Measurements from ENCODE around the gene MFSD2B.
"Not testable (repeated sequence)": the region's sequence is repeated elsewhere in the genome, so short reads cannot be mapped to it uniquely, and the experiment has no call there.

Gene MFSD2B

GRCh38 chr2:24012521-24013188, 2.8 kb downstream of the MFSD2B start:
- DNase-seq (ENCODE audit: low read depth in 2 of 2) = no peak
- no peak for TF ChIP-seq CTCF (IDR thresholded peaks at IDR 0.05; ENCODE audit: low read depth, low read length)
- no peak overlapping the region for H3K4me3 ChIP-seq (replicated peaks in 1 of 2; ENCODE audit: low read depth in 2 of 2, low read length in 2 of 2)

- H3K4me3 ChIP-seq (replicated peaks in 1 of 2; ENCODE audit: low read depth in 2 of 2, low read length in 2 of 2) = not testable (repeated sequence)
- DNase-seq (ENCODE audit: low read depth in 2 of 2) = peak in 1 of 2 donors; percentile 61
Observed at GRCh38 chr2:24014902-24015301, 5.0 kb downstream of the MFSD2B start.

- TF ChIP-seq CTCF (IDR thresholded peaks at IDR 0.05; ENCODE audit: low read depth, low read length) = no peak
- peak; percentile 62 to 96 for DNase-seq (ENCODE audit: low read depth in 2 of 2)
- H3K4me3 ChIP-seq (replicated peaks in 1 of 2; ENCODE audit: low read depth in 2 of 2, low read length in 2 of 2) = no peak overlapping the region
Observed at GRCh38 chr2:24015562-24016375, 5.9 kb downstream of the MFSD2B start.

GRCh38 chr2:24016376-24016761, 6.5 kb downstream of the MFSD2B start:
- TF ChIP-seq CTCF (IDR thresholded peaks at IDR 0.05; ENCODE audit: low read depth, low read length) = no peak
- peak in 1 of 2 donors; percentile 18 for DNase-seq (ENCODE audit: low read depth in 2 of 2)
- no peak overlapping the region for H3K4me3 ChIP-seq (replicated peaks in 1 of 2; ENCODE audit: low read depth in 2 of 2, low read length in 2 of 2)

GRCh38 chr2:24016853-24017703, 7.2 kb downstream of the MFSD2B start:
- no peak for TF ChIP-seq CTCF (IDR thresholded peaks at IDR 0.05; ENCODE audit: low read depth, low read length)
- no peak for DNase-seq (ENCODE audit: low read depth in 2 of 2)
- H3K4me3 ChIP-seq (replicated peaks in 1 of 2; ENCODE audit: low read depth in 2 of 2, low read length in 2 of 2) = no peak overlapping the region

- H3K4me3 ChIP-seq (replicated peaks in 1 of 2; ENCODE audit: low read depth in 2 of 2, low read length in 2 of 2) = no peak overlapping the region
- no peak for TF ChIP-seq CTCF (IDR thresholded peaks at IDR 0.05; ENCODE audit: low read depth, low read length)
- no peak for DNase-seq (ENCODE audit: low read depth in 2 of 2)
Observed at GRCh38 chr2:24017711-24018110, 7.8 kb downstream of the MFSD2B start.

GRCh38 chr2:24018241-24018640, 8.4 kb downstream of the MFSD2B start:
- H3K4me3 ChIP-seq (replicated peaks in 1 of 2; ENCODE audit: low read depth in 2 of 2, low read length in 2 of 2) = no peak overlapping the region
- DNase-seq (ENCODE audit: low read depth in 2 of 2) = no peak
- TF ChIP-seq CTCF (IDR thresholded peaks at IDR 0.05; ENCODE audit: low read depth, low read length) = no peak

Data from cardiac fibroblast (primary cell).